ENCODE measurements around the gene CLEC3A.

DNA sequence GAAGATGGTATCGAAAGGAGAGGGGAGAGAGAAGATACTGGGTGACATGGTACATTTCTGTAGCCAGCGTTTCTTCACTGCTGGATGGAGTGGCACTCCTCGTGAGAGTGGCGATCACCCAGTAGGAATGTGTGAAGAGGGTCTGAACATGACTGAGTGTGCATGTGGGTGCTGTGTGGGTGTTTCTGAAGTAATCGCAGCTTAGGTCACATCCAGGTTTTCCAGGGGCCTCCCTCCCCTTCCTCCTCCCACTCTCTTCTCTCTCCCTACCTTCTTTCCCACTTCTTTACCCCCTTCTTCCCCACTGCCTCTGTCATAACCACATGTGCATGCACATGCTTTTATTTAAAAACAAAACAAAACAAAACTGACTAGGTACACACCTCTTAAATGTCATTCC is 1.8 kb downstream of the CLEC3A start:
- TF ChIP-seq YY1 (IDR thresholded peaks at IDR 0.05; ENCODE audit: insufficient read depth, insufficient read length) (no peak), SUZ12 (IDR thresholded peaks at IDR 0.05; ENCODE audit: extremely low read depth, insufficient read depth, insufficient read length) (no peak), ZNF274 (IDR thresholded peaks at IDR 0.05; ENCODE audit: low read depth, low read length) (no peak)

Data from NT2/D1 (cell line).